Prostate gland (tissue), 2 donors: ENCODE measurements around the gene MVB12B. TPM values are rescaled to one million over a fixed set of nuclear protein-coding genes. Genes with fewer than 3 reads are reported as not detected.

ENCODE experiments used
- DNase-seq: peaks from one replicate; pipeline ENCODE4 v3.0.0-alpha.2; 2019; ENCODE audit warnings: low spot score
- H3K27ac ChIP-seq, 2 donors: fragments of 200-600 bp; sonication (generic); 2 replicates each; pipeline ENCODE4 v1.5.1; 2017 to 2019
- H3K27me3 ChIP-seq: fragments of 200-600 bp; sonication (generic); replicated peaks from 2 replicates; pipeline ENCODE4 v1.5.1; 2019; ENCODE audit not compliant: insufficient read depth
- H3K36me3 ChIP-seq, 2 donors: fragments of 200-600 bp; sonication (generic); 1 replicate in 1 of 2; 2 replicates in 1 of 2; pipeline versions ENCODE4 v1.5.1 to v1.8.1; 2017 to 2019
- H3K4me1 ChIP-seq: fragments of 200-600 bp; sonication (generic); replicated peaks from 2 replicates; pipeline ENCODE4 v1.5.1; 2019
- H3K4me3 ChIP-seq, 2 donors: fragments of 200-600 bp; sonication (generic); 2 replicates each; pipeline ENCODE4 v1.5.1; 2017 to 2019
- H3K9me3 ChIP-seq: fragments of 200-600 bp; sonication (generic); 2 replicates; pipeline ENCODE4 v1.5.1; 2017
- POLR2A ChIP-seq: fragments of 450-650 bp; IDR thresholded peaks from one replicate; pipeline ENCODE4 v1.6.1; 2016; ENCODE audit warnings: antibody characterized with exemption, mild to moderate bottlenecking
- POLR2AphosphoS5 ChIP-seq: sonication (generic); formaldehyde crosslinking; IDR thresholded peaks from one replicate; pipeline ENCODE4 v1.6.1; 2017; ENCODE audit warnings: antibody characterized with exemption
- WGBS: methylation state at CpG from one replicate; pipeline ENCODE4 v1.1.5; 2018; 5-methylcytosine and 5-hydroxymethylcytosine counted together
- intact Hi-C: fragments of 100-400 bp; cut with DNase I; formaldehyde crosslinking; loops from one replicate; pipeline ENCODE4 v1.14.2; 2022
- total RNA-seq, 2 donors: library from RNA; depleted of rRNA; stranded (reverse); fragments of >200 nt; gene quantifications; one replicate each; pipeline ENCODE4 v1.1.0, GENCODE V29; 2016
- TF ChIP-seq, protein P1 (sequence below), 4 experiments: fragments of 200-600 bp in 2 of 4; fragments of 450-650 bp in 2 of 4; sonication (generic) in 2 of 4; IDR thresholded peaks; 1 replicate in 3 of 4; 2 replicates in 1 of 4; pipeline ENCODE4 v1.5.1; 2016 to 2019; ENCODE audit warnings: antibody characterized with exemption in 4 of 4, mild to moderate bottlenecking in 2 of 4, moderate library complexity in 2 of 4

The MVB12B gene
- total RNA-seq, 2 donors from 2014 or later = 17.3 to 28.4 TPM

DNA sequence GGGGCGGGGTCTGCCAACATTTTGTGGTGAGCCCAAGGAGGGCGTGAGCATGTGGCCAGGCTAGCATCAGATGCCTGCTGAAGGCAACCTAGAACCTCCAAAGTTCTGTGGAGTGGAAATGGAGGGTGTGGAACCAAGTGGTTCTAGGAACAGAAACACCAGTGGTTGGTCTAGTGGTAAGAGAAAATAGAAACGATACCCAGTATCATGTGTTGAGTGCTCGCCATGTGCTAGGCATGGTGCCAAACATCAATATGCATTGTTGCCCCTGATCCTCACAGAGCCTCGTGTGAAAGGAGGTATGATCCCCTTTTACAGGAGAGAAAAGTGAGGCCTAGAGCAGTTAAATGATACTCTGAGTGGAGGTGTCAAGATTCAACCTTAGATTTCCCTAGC is 31.5 kb upstream of the MVB12B start:
- Histone ChIP-seq H3K27ac (no peak overlapping the region), H3K4me3 (no peak overlapping the region), H3K36me3 (no peaks in the 10 kb centered on the region), H3K9me3 (no peaks in the 10 kb centered on the region), H3K27me3 (peaks cover 2% of the 10 kb centered on the region), H3K4me1 (no peaks in the 10 kb centered on the region)
- intact Hi-C loops = no loop called here
- 73% methylated on average over 5 of the region's 5 CpGs for WGBS
- TF ChIP-seq POLR2AphosphoS5 (no peak), POLR2A (no peak)
- TF ChIP-seq, protein P1, sequence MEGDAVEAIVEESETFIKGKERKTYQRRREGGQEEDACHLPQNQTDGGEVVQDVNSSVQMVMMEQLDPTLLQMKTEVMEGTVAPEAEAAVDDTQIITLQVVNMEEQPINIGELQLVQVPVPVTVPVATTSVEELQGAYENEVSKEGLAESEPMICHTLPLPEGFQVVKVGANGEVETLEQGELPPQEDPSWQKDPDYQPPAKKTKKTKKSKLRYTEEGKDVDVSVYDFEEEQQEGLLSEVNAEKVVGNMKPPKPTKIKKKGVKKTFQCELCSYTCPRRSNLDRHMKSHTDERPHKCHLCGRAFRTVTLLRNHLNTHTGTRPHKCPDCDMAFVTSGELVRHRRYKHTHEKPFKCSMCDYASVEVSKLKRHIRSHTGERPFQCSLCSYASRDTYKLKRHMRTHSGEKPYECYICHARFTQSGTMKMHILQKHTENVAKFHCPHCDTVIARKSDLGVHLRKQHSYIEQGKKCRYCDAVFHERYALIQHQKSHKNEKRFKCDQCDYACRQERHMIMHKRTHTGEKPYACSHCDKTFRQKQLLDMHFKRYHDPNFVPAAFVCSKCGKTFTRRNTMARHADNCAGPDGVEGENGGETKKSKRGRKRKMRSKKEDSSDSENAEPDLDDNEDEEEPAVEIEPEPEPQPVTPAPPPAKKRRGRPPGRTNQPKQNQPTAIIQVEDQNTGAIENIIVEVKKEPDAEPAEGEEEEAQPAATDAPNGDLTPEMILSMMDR (IDR thresholded peaks at IDR 0.05) = no peak
- DNase-seq = no peak

DNA sequence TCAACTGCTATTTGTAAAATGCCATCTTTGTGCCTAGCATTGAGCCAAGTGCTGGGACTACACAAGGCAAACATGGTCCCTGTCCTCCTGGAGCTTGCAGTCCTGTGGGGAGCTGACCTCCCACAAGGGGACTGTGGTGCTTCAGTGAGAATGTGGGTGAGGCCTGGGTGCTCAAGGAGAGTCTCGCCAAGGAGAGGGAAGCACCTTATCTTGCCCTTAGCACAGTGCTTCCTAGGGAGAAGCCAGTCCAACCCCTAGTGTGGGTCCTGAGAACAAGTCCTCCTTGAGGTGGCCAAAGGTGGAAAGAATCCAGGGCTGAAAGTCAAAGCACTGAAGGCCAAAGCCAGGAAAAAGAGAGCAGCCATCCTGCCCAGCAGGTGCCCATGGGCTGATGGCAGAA is 31.1 kb upstream of the MVB12B start:
- Histone ChIP-seq H3K27me3 (peaks cover 2% of the 10 kb centered on the region), H3K4me3 (no peak overlapping the region), H3K9me3 (no peaks in the 10 kb centered on the region), H3K27ac (no peak overlapping the region), H3K36me3 (no peaks in the 10 kb centered on the region), H3K4me1 (no peaks in the 10 kb centered on the region)
- no peak for DNase-seq
- TF ChIP-seq POLR2A (no peak), POLR2AphosphoS5 (no peak)
- TF ChIP-seq, protein P1 (IDR thresholded peaks at IDR 0.05) = no peak
- WGBS = 100% methylated on average over 1 of the region's 1 CpG
- intact Hi-C loops = no loop called here

DNA sequence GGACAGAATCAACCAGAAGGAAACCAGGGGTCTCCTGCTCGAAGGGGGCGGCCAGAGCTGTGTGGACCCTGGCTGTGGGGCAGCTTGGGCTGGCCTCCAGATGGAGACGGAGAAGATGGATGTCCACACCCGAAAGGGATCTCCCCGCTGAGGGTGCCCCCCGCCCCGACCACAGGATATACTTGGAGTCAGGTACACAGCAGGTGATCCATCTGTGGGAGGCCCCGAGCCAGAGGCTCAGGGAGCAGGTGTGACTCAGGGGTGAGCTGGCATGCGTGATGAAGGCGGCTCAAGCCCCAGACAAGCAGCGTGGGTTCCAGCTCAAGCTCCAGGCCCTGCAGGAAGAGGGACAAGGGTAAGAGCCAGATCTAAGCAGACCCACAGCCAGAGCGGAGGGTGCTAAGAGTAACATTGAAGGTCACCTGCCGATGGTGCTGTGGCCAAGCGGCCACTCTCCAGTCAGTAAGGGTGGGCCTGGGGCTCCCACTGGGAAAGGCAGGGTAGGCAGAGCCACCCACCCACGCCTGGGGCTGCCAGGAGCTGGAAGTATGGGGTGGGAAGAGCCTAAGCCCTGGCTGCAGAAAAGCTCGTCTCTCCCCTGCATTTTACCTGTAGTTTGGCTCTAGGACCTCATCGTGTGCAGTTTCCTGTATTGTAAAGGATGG is 30.6 kb upstream of the MVB12B start:
- no peak for DNase-seq
- no peaks in the 10 kb centered on the region for H3K9me3 ChIP-seq
- TF ChIP-seq POLR2AphosphoS5 = no peak
- TF ChIP-seq, protein P1 (IDR thresholded peaks at IDR 0.05) = no peak
- no peak for TF ChIP-seq POLR2A
- peaks cover 2% of the 10 kb centered on the region for H3K27me3 ChIP-seq
- H3K27ac ChIP-seq = no peak overlapping the region
- intact Hi-C loops = no loop called here
- H3K4me3 ChIP-seq = no peak overlapping the region
- no peaks in the 10 kb centered on the region for H3K36me3 ChIP-seq
- H3K4me1 ChIP-seq = no peaks in the 10 kb centered on the region
- WGBS = 88% methylated on average over 17 of the region's 17 CpGs

DNA sequence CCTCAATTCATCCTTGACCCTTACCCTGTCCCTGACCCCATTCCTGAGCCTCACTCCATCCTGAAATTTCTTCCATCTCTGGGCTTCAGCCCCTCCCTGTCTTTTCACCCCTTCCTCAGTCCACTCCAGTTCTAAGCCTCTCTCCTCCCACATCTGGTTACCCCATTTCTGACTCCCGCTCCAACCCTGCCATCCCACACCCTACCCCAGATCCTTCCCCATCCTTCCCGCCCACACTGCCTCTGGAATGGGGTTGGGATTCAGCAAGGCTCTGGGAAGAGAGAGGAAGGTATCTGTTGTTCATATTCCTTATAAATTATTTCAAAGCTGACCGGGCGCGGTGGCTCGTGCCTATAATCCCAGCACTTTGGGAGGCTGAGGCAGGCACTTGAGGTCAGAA is 29.9 kb upstream of the MVB12B start:
- TF ChIP-seq, protein P1 (IDR thresholded peaks at IDR 0.05) = no peak
- TF ChIP-seq POLR2A = no peak
- no peak for TF ChIP-seq POLR2AphosphoS5
- Histone ChIP-seq H3K27me3 (peaks cover 2% of the 10 kb centered on the region), H3K4me3 (no peak overlapping the region), H3K36me3 (no peaks in the 10 kb centered on the region), H3K4me1 (no peaks in the 10 kb centered on the region), H3K9me3 (no peaks in the 10 kb centered on the region), H3K27ac (no peak overlapping the region)
- no peak for DNase-seq
- 98% methylated on average over 6 of the region's 6 CpGs for WGBS
- intact Hi-C loops = no loop called here

DNA sequence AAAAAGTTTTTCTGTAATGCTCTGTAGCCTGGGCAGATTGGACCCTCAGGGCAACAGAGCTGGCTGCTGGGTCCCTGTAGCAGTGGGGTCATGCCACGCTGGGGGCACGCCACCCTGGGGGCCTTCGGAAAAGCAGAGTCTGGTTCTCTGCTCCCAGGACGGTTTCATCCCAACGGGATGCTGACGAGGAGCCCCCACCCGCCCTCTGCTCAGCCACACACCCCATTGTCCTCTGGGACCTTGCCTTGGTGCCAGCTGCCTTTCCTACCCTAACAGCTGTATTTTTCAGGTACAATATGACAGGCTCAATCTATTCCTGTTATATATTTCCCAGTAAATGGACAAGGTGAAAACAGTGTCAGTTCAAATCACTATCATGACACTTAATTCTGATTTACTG is 29.0 kb upstream of the MVB12B start:
- TF ChIP-seq POLR2A (no peak), POLR2AphosphoS5 (no peak)
- H3K36me3 ChIP-seq = no peaks in the 10 kb centered on the region
- H3K4me1 ChIP-seq = no peaks in the 10 kb centered on the region
- intact Hi-C loops = no loop called here
- DNase-seq = no peak
- peaks cover 2% of the 10 kb centered on the region for H3K27me3 ChIP-seq
- WGBS = 77% methylated on average over 7 of the region's 7 CpGs
- no peaks in the 10 kb centered on the region for H3K9me3 ChIP-seq
- H3K27ac ChIP-seq = no peak overlapping the region
- H3K4me3 ChIP-seq = no peak overlapping the region
